Lower leg skin (tissue), 4 donors: Measurements from ENCODE around the gene TUSC2. TPM values are rescaled to one million over a fixed set of nuclear protein-coding genes. Genes with fewer than 3 reads are reported as not detected.

Source experiments
- DNase-seq, 2 donors: peaks; one replicate each; pipeline ENCODE4 v3.0.0-alpha.2; 2019; ENCODE audit warnings: low spot score in 2 of 2
- H3K4me3 ChIP-seq: fragments of 200-600 bp; sonication (generic); 2 replicates; pipeline ENCODE4 v1.5.1; 2017; ENCODE audit warnings: mild to moderate bottlenecking, low read depth; ENCODE audit not compliant: poor library complexity, severe bottlenecking
- CTCF ChIP-seq, 3 donors: fragments of 450-650 bp; IDR thresholded peaks; one replicate each; pipeline ENCODE4 v1.5.1; 2016; ENCODE audit warnings: antibody characterized with exemption in 3 of 3, mild to moderate bottlenecking in 3 of 3, moderate library complexity in 2 of 3
- POLR2A ChIP-seq, 2 donors: fragments of 450-650 bp; IDR thresholded peaks; one replicate each; pipeline ENCODE4 v1.6.1; 2016 to 2017; ENCODE audit warnings: antibody characterized with exemption in 2 of 2, mild to moderate bottlenecking in 1 of 2, moderate library complexity in 1 of 2
- WGBS, 2 donors: methylation state at CpG; one replicate each; pipeline ENCODE4 v1.1.5; 2018; 5-methylcytosine and 5-hydroxymethylcytosine counted together
- intact Hi-C: fragments of 100-400 bp; cut with DNase I; formaldehyde crosslinking; loops from one replicate; pipeline ENCODE4 v1.15.0; 2023; ENCODE audit warnings: low total_unique reads
- total RNA-seq, 4 donors: library from RNA; depleted of rRNA; stranded (reverse); fragments of >200 nt; gene quantifications; one replicate each; pipeline ENCODE4 v1.1.0, GENCODE V29; 2016

Gene TUSC2
- total RNA-seq, 4 donors from 2014 or later, result 13.1 to 24.2 (median 18.0) TPM

- DNase-seq, result no peak
- H3K4me3 ChIP-seq, result no peak overlapping the region
- intact Hi-C loops, result no loop called here
- 36 to 39% methylated on average over 5 of the region's 5 CpGs for WGBS, 2 donors
- TF ChIP-seq POLR2A (IDR thresholded peaks at IDR 0.05) (no peak), CTCF (IDR thresholded peaks at IDR 0.05) (no peak)
Observed at GRCh38 chr3:50356553-50356952, 28.5 kb upstream of the TUSC2 start.

GRCh38 chr3:50355829-50356552 is 28.0 kb upstream of the TUSC2 start:
- no peak for DNase-seq
- TF ChIP-seq CTCF (IDR thresholded peaks at IDR 0.05) (no peak), POLR2A (IDR thresholded peaks at IDR 0.05) (no peak)
- no peak overlapping the region for H3K4me3 ChIP-seq
- WGBS, 2 donors, result 53 to 57% methylated on average over 5 of the region's 5 CpGs
- intact Hi-C loops, result no loop called here

- 74 to 81% methylated on average over 6 to 7 of the region's 7 CpGs for WGBS, 2 donors
- intact Hi-C loops, result no loop called here
- DNase-seq, result no peak
- no peak for TF ChIP-seq CTCF (IDR thresholded peaks at IDR 0.05)
- H3K4me3 ChIP-seq, result no peak overlapping the region
Observed at GRCh38 chr3:50354850-50355249, 26.8 kb upstream of the TUSC2 start.

- intact Hi-C loops, result no loop called here
- TF ChIP-seq POLR2A (IDR thresholded peaks at IDR 0.05) (no peak), CTCF (IDR thresholded peaks at IDR 0.05) (no peak)
- WGBS, 2 donors, result 73 to 74% methylated on average over 5 of the region's 5 CpGs
- DNase-seq, result no peak
- H3K4me3 ChIP-seq, result no peak overlapping the region
Observed at GRCh38 chr3:50354186-50354764, 26.3 kb upstream of the TUSC2 start.

- TF ChIP-seq POLR2A (IDR thresholded peaks at IDR 0.05), result no peak
- no peak for TF ChIP-seq CTCF (IDR thresholded peaks at IDR 0.05)
- intact Hi-C loops, result no loop called here
- 76 to 77% methylated on average over 12 of the region's 12 CpGs for WGBS, 2 donors
- DNase-seq, result no peak
- H3K4me3 ChIP-seq, result no peak overlapping the region
Observed at GRCh38 chr3:50353245-50354004, 25.4 kb upstream of the TUSC2 start.
